ENCODE data around the gene VPS13C.

GRCh38 chr15:61915640-61916039 is 144.6 kb downstream of the VPS13C start:
- no peak for TF ChIP-seq FOXM1 (IDR thresholded peaks at IDR 0.05; ENCODE audit: borderline replicate concordance)
- no peak for TF ChIP-seq L3MBTL2 (conservative IDR thresholded peaks at IDR 0.05)
- TF ChIP-seq ELF4 (IDR thresholded peaks at IDR 0.05), result no peak
- TF ChIP-seq FOXK2 (IDR thresholded peaks at IDR 0.05), result no peak
- TF ChIP-seq NFRKB (IDR thresholded peaks at IDR 0.05), result no peak
- no peak for TF ChIP-seq SP1 (IDR thresholded peaks at IDR 0.05)
- TF ChIP-seq HDGF (IDR thresholded peaks at IDR 0.05; ENCODE audit: borderline replicate concordance), result no peak
- TF ChIP-seq BHLHE40 (IDR thresholded peaks at IDR 0.05; ENCODE audit: borderline replicate concordance), result no peak
- TF ChIP-seq SUZ12 (IDR thresholded peaks at IDR 0.05), result no peak
